GM19025 (cell line): ENCODE data around the gene SLC19A1.
"Not testable (repeated sequence)": the region's sequence is repeated elsewhere in the genome, so short reads cannot be mapped to it uniquely, and the experiment has no call there.

ENCODE experiments used
- ATAC-seq: cut with Tn5 transposase; IDR thresholded peaks from one replicate; pipeline ENCODE4 v1.9.1; 2021; ENCODE audit warnings: mild to moderate bottlenecking, low read depth, moderate library complexity; ENCODE audit not compliant: unreplicated experiment

SLC19A1 gene

DNA sequence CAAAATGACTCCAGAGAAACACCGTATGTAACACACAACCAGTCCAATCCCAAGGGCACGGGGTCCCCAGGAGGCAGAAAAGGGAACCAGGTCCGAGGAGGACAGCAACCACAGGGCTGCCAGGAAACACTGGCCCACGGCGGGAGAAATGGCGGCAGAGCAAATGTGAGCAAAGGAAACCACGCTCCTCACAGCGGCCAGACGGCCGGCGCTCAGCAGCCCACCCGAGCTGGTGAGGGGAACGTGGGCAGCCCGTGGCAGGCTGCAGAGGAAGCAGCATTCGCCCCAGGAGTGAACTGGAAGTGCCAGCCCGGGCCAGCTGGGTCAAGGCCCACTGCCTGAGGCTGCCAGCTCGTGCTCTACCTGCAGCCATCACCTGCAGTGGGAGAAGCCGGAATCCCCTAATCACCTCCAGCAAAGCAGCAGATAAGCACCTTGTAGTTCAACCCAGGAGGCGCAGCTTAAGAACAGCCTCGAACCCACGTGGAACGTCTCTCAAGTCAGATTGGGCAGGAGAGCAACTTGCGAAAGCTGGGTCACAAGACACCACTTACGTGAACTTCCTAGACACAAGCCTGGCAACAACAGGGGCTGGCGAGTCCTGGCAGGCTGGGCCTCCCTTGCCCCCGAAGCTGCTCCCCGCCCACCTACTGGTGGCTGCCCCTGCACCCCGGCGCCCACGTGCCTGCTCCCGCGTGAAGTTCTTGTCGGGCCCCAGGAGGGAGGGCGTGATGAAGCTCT, 6.7 kb downstream of the SLC19A1 start:
- no peak for ATAC-seq

DNA sequence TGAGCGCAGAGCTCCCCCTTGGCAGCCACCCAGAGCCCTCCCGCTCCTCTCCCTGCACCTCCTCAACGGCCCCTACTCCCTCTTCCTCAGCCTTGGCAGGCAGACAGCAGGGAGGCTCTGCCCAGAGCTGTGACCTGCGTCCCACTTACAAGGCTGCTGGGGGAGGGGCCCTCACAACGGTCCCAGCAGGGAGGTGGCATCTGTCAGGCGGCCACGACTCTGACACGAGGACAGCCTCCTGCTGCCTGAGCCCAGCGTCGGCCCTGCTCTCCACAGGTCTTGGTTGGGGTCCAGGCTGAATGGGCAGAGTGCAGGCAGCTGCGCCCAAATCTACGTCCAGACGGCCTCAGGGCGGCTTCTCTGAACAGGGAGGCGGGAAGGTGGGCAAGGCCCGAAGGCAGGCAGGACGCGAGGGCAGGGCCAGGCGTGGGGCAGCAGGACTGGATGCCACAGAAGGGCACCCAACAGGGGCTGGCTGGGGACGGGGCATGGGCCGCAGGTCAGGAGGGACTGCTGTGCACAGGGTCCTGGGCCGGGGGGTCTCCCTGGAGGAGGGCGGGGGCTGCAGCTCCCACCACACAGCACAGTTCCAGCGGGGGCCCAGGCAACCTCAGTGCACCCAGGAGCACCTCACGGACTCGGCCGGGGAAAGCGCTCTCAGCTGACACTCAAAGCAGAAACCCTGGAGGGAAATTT, 7.5 kb downstream of the SLC19A1 start:
- no peak for ATAC-seq

DNA sequence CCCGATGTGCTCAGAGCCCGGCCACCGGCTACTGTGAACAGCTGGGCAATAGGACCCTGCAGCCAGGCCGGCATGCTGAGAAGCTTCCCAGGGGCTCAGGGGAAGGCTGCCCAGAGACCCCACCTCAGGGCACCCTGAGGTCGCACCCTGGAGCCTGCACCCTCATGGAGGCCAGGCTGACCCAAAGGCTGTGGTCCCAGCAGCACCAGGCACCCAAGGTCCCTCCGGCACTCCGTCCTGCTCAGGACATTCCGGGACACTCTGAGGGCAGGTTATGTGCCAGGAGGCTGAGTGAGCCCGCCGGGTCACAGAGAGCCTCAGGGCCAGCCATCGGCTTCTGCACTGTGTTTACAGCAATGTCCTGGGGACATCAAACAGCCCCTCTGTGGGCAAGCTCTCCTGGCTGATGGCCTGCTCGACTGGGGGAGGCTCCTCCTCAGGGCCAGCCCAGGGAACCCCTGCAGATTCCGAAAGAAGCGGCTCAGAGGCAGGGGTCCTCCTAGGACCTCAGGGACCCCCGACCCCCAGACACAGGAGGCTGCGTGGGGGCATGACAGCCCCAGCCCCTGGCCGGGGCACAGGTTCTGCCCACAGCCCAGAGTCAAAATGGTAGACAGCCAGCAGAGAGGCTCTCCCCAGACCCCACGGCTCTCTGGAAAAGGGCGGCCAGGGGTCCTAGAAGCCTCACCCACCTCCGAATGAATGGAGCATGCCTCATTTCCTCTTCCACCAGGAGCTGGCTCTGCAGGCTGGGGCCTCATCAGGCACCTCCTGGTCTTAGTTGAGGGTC, 8.2 kb downstream of the SLC19A1 start:
- ATAC-seq: no peak

DNA sequence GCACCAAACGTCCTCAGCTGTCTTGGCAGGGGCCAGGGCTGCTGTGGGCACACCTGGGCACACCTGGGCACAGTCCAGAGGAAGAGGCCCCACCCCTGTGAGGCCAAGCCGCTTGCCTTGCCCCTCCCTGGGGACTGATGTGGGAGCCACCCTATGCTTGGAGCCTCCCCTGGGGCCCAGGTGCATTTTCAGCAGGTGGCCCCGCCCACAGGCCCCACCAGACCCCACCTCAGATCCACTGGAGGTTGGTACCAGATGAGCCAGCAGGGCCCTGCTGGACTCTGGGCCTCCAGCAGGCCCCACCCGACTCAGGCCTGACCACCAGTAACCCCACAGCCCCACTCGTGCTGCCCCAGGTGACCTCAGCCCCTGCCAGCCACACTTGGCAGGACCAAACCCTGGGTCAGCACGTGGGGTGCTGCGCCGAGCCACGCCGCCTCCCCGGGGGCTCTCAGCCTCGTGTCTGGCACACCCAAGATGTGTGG, 8.8 kb downstream of the SLC19A1 start:
- ATAC-seq: no peak

DNA sequence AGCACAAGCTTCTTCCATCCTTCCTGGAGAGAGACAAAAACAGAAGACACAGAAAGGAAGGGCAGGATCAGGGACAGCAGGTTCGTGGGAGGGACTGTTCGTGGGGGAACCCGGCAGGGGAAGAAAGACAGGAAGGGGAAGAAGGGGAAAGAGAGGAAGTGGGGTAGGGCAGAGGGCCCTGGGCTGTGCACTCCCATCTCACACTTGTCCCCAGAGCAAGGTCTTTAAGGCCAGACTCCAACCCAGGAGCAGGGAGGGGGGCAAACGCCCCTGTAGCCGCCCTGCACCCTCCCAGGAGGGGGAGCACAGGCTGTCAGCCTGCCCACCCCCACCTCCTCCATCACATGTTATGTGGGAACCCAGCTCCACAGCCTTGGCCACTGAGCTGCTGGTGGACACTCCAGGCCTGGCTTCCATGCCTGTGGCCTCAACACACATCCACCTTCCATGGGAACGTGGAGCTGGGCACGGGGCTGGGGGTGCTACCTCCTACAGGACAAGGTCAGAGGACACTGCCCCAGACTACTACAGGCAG, 9.3 kb downstream of the SLC19A1 start:
- ATAC-seq: no peak

DNA sequence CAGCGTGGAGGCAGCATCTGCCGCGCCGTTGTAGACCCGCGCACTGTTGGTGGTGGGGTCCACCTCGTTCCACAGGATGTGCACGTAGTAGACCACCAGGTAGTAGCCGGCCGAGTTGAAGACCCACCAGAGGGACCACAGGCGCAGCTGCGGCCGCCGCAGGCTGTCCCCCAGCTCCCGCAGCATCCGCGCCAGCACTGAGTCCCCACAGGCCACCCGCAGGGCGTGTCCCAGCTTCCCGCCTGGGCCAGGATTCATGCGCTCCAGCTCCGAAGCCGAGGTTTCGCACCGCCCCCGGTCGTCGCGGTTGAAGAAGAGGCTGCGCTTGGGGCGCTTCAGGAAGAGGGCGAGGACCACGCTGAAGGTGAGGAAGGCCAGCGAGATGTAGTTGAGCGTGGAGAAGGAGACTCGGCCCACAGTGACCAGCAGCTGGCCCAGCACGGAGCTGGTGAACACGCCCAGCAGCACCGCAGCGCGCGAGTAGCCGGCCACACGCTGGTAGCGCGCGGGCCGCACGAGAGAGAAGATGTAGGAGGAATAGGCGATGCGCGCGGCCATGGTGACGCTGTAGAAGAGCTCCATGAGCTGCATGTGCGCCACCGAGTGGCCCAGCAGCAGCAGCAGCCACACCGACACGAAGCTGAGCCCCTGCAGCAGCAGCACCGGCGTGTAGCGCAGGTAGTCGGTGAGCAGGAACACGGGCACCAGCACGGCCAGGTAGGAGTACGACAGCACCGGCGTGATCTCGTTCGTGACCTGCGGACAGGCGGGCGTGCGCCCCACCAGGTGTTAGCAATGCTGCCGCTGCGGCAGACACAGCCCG, 10.6 kb downstream of the SLC19A1 start:
- no peak for ATAC-seq

DNA sequence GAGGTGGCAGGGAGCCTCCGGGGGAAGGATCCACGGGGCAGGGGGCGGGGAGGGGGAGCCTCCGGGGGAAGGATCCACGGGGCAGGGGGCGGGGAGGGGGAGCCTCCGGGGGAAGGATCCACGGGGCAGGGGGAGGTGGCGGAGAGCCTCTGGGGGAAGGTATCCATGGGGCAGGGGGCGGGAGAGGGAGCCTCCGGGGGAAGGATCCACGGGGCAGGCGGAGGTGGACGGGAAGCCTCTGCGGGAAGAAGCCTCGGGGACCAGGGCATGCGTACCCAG, 11.2 kb downstream of the SLC19A1 start:
- ATAC-seq: not testable (repeated sequence)

DNA sequence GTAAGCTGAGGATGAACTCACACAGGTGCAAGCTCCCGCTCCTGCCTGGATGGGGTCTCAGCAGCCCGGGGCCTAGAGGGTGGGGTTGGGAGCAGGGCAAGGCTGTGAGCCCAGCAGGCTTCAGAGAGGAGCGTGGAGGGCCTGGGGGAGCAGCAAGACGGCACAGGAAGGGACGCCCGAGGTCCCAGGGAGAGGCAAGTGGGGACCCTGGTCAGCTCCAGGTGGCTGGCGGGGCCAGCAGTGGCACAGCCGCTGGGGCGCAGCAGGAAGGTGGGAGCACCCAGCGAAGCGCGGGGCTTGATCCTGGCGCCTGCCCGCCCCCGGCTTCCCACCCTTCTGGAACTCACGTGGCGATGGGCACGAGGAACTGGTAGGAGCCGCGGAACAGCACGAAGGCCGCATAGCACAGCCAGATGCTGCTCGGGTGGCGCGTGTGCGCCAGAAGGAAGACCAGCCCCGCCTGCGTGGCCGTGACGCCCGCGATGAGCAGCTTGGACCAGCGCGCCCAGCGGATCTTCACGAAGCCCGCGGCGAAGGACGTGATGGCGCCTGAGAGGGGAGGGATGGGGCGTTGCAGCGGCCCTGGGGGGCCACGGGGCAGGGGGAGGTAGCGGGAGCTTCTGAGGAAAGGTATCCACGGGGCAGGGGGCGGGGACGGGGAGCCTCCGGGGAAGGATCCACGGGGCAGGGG, 11.7 kb downstream of the SLC19A1 start:
- ATAC-seq: no peak

DNA sequence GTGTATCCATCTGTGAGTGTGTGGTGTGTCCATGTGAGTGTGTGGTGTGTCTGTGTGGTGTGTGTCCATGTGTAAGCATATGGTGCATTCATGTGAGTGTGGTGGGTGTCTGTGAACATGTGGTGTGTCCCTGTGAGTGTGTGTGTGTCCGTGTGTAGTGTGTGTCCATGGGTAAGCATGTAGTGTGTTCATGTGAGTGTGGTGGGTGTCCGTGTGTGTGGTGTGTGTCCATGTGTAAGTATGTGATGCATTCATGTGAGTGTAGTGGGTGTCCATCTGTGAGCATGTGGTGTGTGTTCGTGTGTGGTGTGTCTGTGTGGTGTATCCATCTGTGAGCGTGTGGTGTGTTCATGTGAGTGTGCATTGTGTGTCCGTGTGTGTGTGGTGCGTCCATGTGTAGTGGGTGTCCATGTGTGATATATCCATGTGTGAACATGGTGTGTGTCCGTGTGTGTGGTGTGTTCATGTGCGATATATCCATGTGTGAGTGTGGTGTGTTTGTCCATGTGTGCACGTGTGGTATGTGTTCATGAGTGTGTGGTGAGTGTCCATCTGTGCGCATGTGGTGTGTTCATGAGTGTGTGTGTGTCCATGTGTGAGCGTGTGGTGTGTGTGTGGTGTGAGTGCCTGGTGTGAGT, 12.3 kb downstream of the SLC19A1 start:
- no peak for ATAC-seq

DNA sequence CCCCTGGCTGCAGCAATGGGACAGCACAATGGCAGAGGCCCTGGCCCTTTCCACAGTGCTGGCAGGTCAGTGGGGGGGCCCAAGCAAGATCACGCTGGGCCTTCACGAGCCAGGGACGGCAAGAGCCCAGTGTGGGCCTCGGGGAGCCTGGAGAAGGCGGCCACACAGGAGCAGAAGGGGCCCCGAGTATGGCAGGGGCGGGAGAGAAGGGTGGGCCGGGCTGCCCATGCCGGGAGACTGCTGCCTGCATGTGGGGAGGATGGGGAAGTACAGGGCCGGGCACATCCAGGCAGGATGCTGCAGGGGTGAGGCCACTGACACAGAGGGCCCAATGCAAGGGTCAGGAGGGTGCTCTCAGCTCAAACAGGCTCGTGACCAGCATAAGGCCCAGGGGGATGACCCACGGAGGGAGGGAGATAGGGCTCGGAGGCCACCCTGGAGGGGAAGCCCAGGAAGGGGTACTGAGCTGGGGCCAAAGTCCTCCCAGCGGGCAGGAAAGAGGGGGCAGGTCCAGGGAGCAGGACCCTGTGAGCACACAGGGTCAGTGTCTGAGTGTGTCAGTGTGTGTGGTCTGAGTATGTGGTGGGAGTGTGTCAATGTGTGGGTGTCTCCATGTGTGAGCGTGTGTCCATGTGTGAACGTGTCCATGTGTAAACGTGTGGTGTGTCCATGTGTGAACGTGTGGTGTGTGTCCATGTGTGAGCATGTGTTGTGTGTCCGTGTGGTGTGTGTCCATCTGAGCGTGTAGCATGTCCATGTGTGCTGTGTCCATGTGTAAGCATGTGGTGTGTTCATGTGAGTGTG, 13.1 kb downstream of the SLC19A1 start:
- no peak for ATAC-seq

DNA sequence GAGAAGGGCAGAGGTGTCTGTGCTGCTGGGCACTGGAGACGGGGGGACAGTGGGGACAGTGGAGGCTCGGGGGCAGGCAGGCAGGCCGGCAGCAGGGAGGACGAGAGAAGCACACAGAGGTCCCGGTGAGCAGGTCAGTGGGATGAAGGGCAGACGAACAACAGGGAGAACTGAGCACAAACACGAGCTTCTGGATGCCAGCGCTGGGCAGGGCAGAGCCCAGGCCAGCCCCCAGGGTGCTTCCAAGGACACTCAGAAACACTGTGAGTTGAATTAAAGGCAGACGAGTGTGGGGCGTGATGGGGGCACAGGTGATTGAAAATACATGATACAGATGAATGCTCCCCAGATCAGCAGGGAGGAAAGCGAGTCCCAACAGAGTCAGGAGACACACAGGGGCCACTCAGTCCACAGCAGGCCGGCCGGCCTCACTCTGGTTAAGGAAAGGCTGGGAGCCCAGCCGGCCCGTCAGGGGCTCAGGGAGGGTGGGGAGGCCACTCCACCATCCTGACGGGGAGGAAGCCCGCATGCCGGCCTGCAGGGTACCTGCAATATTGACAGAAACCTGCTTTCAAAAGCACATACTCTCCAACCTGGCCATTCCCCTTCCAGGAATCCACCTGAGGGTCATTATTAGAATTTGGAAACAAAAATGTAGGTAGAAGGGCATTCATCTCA, 14.1 kb downstream of the SLC19A1 start:
- ATAC-seq: no peak

DNA sequence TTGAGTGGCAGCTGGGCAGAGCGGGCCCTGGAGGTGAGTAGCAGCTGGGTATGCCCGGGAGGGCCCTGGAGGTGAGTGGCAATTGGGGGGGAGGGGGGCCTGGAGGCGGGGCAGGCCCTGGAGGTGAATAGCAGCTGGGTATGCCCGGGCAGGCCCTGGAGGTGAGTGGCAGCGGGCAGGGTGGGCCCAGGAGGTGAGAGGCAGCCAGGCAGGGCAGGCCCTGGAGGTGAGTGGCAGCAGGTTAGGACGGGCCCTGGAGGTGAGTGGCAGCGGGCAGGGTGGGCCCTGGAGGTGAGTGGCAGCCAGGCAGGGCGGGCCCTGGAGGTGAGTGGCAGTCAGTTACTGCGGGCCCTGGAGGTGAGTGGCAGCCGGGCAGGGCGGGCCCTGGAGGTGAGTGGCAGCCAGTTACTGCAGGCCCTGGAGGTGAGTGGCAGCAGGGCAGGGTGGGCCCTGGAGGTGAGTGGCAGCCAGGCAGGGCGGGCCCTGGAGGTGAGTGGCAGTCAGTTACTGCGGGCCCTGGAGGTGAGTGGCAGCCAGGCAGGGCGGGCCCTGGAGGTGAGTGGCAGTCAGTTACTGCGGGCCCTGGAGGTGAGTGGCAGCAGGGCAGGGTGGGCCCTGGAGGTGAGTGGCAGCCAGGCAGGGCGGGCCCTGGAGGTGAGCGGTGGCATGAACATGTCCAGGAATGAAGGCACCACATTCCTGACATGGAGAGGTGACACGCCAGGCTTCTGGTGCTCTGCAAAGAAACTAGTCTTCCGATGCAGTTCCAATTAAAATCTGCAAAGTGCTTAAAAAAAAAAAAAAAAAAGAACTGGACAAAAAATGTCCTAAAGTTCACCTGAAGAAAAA, 14.9 kb downstream of the SLC19A1 start:
- not testable (repeated sequence) for ATAC-seq

DNA sequence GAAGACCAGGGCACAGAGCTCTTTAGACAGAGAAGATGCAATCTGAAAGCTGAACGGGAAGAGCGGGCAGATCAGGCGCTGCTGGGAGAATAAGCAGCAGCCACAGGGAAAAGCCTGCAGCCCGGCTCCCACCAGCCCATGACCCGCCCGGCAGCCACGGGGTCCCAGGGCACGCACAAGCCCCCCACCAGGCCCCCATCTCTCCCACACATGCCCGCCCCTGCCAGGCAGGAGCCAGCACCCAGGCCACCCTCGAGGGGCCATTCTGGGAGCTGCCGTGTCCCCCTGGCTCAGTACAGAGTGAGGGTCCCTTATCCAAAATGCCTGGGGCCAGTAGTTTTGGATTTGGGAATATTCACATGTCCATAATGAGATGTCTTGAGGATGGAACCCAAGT, 16.3 kb downstream of the SLC19A1 start:
- ATAC-seq: no peak

DNA sequence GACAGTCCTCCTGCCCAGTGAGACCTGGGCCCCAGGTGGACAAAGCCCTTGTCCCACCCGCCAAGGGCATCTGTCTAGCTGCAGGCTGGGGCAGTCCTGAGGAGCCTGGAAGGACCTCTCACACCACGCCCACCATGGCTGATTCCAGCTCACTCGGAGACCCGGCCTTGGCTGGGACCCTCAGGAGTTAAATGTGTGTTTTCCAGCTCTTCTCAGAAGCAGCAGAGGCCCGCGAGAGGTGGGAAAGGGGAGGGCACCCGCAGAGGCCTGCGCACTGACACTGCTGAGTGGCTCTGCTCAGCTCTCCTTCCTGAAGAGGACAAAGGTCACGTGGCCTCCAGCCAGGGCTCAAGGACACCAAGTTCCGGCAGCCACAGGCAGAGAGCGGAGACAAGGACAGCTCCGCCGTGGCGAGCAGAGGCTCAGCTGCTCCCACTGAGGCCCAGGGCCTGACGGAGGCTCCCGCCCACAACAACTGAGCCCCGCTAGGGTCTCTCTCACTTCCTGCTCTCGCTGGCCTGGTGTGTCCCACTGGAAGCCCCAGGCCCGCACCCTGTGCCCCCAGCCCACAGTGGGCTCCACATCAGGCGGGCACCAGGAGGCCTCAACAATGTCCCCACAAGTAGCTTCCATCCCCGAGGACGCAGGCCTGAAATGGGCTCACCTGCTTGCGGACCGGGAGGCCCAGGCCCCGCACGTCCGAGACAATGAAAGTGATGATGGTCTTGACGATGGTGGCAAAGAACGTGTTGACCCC, 16.9 kb downstream of the SLC19A1 start:
- ATAC-seq: no peak

DNA sequence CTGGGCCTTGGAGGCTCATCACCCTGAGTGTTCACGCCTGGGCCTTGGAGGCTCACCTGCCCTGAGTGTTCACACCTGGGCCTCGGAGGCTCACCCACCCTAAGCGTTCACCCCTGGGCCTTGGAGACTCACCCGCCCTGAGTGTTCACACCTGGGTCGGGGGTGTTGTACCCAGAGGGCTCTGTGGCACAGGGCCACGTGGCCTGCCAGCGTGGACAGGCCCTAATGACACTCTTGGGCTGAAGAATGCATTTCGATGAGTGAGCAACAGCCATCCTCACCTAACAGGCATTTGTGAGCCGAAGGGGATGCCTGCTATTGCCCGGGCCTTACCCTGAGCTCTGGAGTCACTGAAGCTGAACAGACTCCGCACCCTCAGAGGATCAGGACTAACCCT, 17.5 kb downstream of the SLC19A1 start:
- no peak for ATAC-seq

DNA sequence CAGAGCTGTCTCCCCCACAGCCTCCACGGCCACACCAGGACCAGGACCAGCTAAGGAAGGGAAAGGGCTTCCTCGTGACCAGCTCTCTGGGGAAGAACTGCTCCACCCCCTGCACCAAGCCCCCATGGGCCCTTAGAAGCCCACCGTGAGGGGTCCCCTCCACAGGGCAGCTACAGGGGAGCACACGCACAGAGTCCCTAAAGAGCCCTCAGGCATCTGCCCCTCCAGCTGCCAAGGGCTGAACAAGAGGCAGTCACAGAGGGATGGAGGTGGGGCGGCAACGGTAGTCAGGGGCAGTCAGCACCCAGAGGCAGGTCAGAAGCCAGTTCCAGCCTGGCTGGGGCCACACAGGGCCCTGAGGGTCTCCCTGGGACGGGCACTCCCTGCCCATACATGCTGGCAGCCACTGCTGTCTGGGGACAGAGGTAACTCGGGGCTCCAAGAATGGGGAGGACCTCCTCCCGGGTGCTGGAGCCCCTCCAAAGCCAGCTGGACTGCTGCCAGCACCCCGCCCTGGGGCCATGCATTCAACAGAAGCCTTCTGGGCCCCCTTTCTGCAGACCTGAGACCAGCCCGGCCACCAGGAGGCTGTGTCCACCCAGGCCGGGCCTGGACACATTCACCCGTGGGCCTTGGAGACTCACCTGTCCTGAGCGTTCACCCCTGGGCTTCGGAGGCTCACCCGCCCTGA, 18.7 kb downstream of the SLC19A1 start:
- no peak for ATAC-seq
